ENCODE data around the gene ST6GALNAC3. TPM values are rescaled to one million over a fixed set of nuclear protein-coding genes. Genes with fewer than 3 reads are reported as not detected.

The ST6GALNAC3 gene
- polyA plus RNA-seq, 1 donor (not counting 4 experiments of a cell fraction or from before 2014, with no cell fraction given): 0.08 TPM

DNA sequence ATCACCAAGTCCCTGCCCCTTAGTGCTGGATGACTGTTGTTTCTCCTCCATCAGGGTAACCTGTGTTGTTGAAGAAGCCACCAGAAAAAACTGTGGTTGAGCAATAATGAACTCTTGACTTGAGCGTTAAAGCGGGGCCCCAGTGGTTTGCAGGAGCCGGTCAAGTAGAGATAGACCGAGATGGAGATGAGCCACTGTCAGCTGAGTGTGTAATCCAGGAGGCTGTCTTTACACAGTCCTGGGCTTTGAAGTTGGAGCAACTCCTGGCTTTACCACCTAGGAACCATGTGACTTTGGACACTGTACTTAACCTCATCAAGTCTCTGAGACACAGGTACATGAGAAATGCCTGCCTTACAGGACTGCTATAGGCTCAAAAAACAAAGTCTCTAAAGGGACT lies 158.1 kb downstream of the ST6GALNAC3 start:
- Histone ChIP-seq H3K36me3 (ENCODE audit: control insufficient read depth in 2 of 2, extremely low read depth in 1 of 2, insufficient read depth in 2 of 2, low read length in 2 of 2) (no peaks in the 10 kb centered on the region), H3K9me1 (ENCODE audit: control insufficient read depth, extremely low read depth, insufficient read depth, low read length) (no peaks in the 10 kb centered on the region), H2AFZ (ENCODE audit: control insufficient read depth, low read length) (no peak overlapping the region), H3K4me1 (ENCODE audit: control insufficient read depth, extremely low read depth, insufficient read depth, low read length) (no peaks in the 10 kb centered on the region), H3K9ac (ENCODE audit: control insufficient read depth, extremely low read depth, insufficient read depth, low read length) (no peak overlapping the region), H3K4me3 (ENCODE audit: control insufficient read depth in 2 of 3, extremely low read depth in 1 of 3, insufficient read depth in 2 of 3, low read depth in 1 of 3, low read length in 3 of 3) (no peak overlapping the region), H3K9me3 (ENCODE audit: control insufficient read depth, low read depth, low read length) (no peaks in the 10 kb centered on the region), H3K79me2 (ENCODE audit: control insufficient read depth, insufficient read depth, low read length) (no peaks in the 10 kb centered on the region), H3K27ac (ENCODE audit: control insufficient read depth, insufficient read depth, low read length) (no peak overlapping the region), H4K20me1 (ENCODE audit: control insufficient read depth, extremely low read depth, insufficient read depth, low read length) (no peaks in the 10 kb centered on the region), H3K4me2 (ENCODE audit: control insufficient read depth, extremely low read depth, insufficient read depth, low read depth, low read length) (no peak overlapping the region), H3K27me3 (ENCODE audit: control insufficient read depth, extremely low read depth, insufficient read depth, low read length) (no peaks in the 10 kb centered on the region)
- no peak for FAIRE-seq
- no peak for TF ChIP-seq EZH2 (IDR thresholded peaks at IDR 0.05; ENCODE audit: low read length)
- TF ChIP-seq, protein P1, sequence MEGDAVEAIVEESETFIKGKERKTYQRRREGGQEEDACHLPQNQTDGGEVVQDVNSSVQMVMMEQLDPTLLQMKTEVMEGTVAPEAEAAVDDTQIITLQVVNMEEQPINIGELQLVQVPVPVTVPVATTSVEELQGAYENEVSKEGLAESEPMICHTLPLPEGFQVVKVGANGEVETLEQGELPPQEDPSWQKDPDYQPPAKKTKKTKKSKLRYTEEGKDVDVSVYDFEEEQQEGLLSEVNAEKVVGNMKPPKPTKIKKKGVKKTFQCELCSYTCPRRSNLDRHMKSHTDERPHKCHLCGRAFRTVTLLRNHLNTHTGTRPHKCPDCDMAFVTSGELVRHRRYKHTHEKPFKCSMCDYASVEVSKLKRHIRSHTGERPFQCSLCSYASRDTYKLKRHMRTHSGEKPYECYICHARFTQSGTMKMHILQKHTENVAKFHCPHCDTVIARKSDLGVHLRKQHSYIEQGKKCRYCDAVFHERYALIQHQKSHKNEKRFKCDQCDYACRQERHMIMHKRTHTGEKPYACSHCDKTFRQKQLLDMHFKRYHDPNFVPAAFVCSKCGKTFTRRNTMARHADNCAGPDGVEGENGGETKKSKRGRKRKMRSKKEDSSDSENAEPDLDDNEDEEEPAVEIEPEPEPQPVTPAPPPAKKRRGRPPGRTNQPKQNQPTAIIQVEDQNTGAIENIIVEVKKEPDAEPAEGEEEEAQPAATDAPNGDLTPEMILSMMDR (optimal IDR thresholded peaks at IDR 0.05 in 1 of 3, IDR thresholded peaks at IDR 0.05 in 1 of 3, conservative IDR thresholded peaks at IDR 0.05 in 1 of 3; ENCODE audit: extremely low read depth in 1 of 3, insufficient read depth in 2 of 3, low read length in 3 of 3): no peak
- dilution Hi-C loops (cut with MboI; ENCODE audit: extremely low pct_ligation_motif_present, low sequenced_read_pairs): no loop called here
- no peak for DNase-seq (ENCODE audit: low read depth, low spot score)

DNA sequence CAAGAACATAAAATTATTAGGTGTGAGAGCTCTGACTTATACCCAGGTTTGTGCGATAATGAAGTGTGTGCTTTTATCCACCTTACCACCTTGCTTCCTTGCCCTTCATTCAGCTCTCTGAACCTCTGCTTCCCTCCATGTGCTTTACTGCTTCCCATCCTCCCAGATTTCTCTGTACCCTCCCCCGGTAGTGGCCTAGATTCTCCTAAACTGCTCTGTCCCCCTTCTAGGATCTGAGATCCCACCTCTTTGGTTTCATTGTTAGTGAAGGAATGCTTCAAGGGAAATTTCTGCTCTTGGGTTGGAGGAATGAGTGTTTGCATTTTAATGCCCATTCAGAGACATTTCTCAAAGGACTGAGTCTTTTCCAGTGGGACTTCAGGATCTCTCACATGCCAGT lies 159.5 kb downstream of the ST6GALNAC3 start:
- no peak overlapping the region for H3K4me2 ChIP-seq (ENCODE audit: control insufficient read depth, extremely low read depth, insufficient read depth, low read depth, low read length)
- dilution Hi-C loops (cut with MboI; ENCODE audit: extremely low pct_ligation_motif_present, low sequenced_read_pairs): no loop called here
- no peak overlapping the region for H3K4me3 ChIP-seq (ENCODE audit: control insufficient read depth in 2 of 3, extremely low read depth in 1 of 3, insufficient read depth in 2 of 3, low read depth in 1 of 3, low read length in 3 of 3)
- no peak for TF ChIP-seq EZH2 (IDR thresholded peaks at IDR 0.05; ENCODE audit: low read length)
- TF ChIP-seq, protein P1 (optimal IDR thresholded peaks at IDR 0.05 in 1 of 3, IDR thresholded peaks at IDR 0.05 in 1 of 3, conservative IDR thresholded peaks at IDR 0.05 in 1 of 3; ENCODE audit: extremely low read depth in 1 of 3, insufficient read depth in 2 of 3, low read length in 3 of 3): no peak
- no peak overlapping the region for H3K27ac ChIP-seq (ENCODE audit: control insufficient read depth, insufficient read depth, low read length)
- no peaks in the 10 kb centered on the region for H4K20me1 ChIP-seq (ENCODE audit: control insufficient read depth, extremely low read depth, insufficient read depth, low read length)
- H3K4me1 ChIP-seq (ENCODE audit: control insufficient read depth, extremely low read depth, insufficient read depth, low read length): no peaks in the 10 kb centered on the region
- no peak overlapping the region for H3K9ac ChIP-seq (ENCODE audit: control insufficient read depth, extremely low read depth, insufficient read depth, low read length)
- H3K9me1 ChIP-seq (ENCODE audit: control insufficient read depth, extremely low read depth, insufficient read depth, low read length): no peaks in the 10 kb centered on the region
- FAIRE-seq: no peak
- no peaks in the 10 kb centered on the region for H3K9me3 ChIP-seq (ENCODE audit: control insufficient read depth, low read depth, low read length)
- no peak overlapping the region for H2AFZ ChIP-seq (ENCODE audit: control insufficient read depth, low read length)
- H3K36me3 ChIP-seq (ENCODE audit: control insufficient read depth in 2 of 2, extremely low read depth in 1 of 2, insufficient read depth in 2 of 2, low read length in 2 of 2): no peaks in the 10 kb centered on the region
- no peak for DNase-seq (ENCODE audit: low read depth, low spot score)
- no peaks in the 10 kb centered on the region for H3K27me3 ChIP-seq (ENCODE audit: control insufficient read depth, extremely low read depth, insufficient read depth, low read length)
- no peaks in the 10 kb centered on the region for H3K79me2 ChIP-seq (ENCODE audit: control insufficient read depth, insufficient read depth, low read length)

Measured in keratinocyte (primary cell).